GM18526 (cell line): ENCODE results near the gene UBXN6.

Experiments
- POLR2A ChIP-seq: IDR thresholded peaks from 3 replicates; pipeline ENCODE4 v1.6.1; 2011; ENCODE audit not compliant: insufficient read length; ENCODE audit errors: extremely low read depth

UBXN6 gene

DNA sequence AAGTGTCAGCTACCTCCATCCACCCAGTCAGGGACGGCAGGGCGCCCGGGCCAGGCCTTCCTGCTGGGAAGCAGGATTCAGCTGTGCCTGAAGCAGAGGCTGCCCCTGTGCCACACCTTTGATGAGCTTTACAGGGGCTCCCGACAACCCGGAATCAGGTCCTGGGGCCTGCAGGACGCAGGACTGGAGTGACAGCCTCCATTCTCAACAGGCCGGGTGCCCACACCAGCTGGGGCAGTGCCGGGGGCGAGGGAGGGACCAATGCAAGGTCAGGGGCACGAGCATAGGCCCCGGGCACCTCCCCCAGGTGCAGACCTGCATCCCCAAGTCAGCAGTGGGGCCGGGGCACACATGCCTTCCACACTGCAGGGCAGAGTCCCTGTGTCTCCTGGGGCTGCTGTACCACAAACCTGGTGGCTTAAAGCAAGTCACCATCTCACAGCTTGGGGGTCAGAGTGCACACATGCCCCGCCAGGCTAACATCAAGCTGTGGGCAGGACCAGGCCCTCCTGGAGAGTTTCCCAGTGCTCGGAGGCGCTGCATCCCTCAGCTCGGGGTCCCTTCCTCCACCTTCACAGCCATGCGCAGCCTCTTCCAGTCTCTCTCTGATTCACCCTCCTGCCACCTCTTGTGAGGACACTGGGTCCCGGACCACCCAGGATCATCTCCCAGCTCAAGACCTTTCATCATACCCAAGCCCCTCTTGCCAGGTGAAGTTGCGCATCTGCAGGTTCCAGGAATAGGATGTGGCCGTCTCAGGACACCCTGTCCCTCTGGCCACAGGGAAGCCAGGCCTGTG, 13.4 kb downstream of the UBXN6 start:
- TF ChIP-seq POLR2A, result no peak

DNA sequence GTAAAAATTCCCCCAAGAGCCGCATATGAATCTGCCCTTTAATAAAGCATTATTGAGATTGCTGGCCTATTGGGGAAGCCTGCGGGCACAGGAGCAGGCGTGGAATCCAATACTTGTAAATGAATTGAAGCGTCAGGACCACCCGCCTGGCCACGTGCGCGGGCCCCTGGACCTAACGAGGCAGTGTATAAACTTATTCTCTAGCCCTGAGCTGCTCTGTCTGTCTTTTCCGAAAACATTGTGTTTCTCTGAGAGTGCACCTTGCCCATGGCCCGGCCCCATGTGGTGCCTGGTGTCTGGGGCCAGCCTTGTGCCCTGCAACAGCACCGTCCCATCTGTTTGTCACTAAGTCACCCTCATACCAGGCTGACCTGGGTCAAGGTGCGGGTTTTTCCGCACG, 14.4 kb downstream of the UBXN6 start:
- no peak for TF ChIP-seq POLR2A

DNA sequence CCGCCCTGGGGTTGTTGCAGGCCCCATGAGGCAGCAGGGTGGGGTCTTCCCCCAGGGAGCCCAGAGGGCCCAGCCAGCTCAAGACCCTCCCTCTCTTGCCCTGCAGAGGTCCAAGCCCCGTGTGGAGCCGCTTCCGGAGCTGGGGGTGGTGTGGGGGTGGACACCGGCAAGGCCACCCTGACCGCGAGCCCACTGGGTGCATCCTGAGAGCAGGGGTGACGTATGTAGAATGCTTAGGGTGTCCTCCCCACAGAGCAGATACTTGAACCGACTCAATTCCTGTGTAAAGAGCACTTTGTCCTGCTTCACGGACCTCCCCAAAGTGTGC, 14.8 kb downstream of the UBXN6 start:
- no peak for TF ChIP-seq POLR2A

GRCh38 chr19:4441994-4442818, 15.4 kb downstream of the UBXN6 start:
- TF ChIP-seq POLR2A, result no peak

DNA sequence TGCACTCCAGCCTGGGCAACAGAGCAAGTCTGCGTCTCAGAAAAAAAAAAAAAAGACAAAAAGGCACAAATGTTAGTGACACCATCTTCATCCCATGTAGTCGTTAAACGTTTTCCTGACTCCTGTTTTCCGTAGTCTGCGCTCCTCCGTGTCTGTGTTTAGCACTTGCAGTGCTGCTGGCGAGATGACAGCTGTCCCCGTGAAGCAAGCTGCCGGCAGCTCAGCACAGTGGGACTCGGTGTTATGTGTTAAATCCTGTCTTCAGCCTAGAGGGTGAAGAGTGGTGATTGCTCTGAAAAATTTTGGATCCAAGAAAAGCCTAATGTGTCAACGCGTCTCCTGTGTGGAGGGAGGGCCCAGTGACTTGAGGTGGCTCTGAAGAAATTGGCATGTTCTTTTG, 18.4 kb downstream of the UBXN6 start:
- TF ChIP-seq POLR2A, result no peak

- no peak for TF ChIP-seq POLR2A
These were observed 20.5 kb downstream of the UBXN6 start for GRCh38 chr19:4437103-4437502.

GRCh38 chr19:4436231-4436630, 21.4 kb downstream of the UBXN6 start:
- no peak for TF ChIP-seq POLR2A

- no peak for TF ChIP-seq POLR2A
These were observed 23.2 kb downstream of the UBXN6 start for GRCh38 chr19:4434391-4434790.

- TF ChIP-seq POLR2A, result no peak
These were observed 24.6 kb downstream of the UBXN6 start for GRCh38 chr19:4432918-4433506.

DNA sequence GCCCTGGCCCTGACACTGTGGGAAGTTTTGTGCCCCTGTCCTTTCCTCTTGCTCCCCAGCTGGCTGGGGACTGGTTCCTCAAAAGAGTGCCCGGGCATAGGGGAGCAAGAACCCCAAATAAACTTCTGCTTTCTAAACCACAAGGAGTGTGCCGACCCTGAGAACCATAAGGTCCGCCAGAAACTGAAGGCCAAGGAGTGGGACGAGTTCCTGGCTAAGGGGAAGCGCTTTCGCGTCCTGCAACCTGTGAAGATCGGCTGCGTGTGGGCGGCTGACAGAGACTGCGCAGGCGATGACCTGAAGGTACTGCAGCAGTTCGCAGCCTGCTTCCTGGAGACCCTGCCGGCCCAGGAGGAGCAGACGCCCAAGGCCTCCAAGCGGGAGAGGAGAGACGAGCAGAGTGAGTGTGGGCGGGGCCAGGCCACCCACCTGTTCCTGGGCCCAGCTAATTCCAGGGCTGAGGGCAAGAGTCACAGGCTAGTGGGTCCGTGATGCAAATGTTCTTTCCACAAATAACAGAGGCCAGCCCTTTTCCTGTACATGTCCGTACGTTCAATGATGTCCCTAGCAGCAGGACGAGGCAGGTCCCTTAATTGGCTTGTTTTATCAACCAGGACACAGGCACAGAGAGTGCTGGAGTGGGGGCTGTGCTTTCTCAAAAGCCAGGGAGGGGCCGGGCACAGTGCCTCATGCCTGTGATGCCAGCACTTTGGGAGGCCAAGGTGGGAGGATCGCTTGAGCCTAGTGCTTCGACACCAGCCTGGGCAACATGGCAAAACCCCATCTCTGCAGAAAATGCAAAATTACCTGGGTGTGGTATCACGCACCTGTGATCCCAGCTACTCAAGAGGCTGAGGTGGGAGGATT, 25.6 kb downstream of the UBXN6 start:
- no peak for TF ChIP-seq POLR2A

DNA sequence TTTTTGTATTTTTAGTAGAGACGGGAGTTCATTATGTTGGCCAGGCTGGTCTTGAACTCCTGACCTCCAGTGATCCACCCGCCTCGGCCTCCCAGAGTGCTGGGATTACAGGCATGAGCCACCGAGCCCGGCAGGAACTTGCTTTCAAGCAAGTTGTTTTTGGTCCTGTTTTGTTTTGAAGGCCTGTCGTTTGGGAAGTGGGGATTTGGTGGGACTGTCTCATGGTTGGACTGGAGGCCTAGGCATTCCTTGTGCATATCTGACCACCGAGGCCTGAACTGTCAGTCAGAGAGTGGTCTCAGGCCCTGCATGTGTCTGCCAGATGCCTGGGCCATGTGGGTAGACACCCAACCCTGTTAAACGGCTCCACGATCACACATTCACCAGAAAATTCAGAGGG, 26.3 kb downstream of the UBXN6 start:
- no peak for TF ChIP-seq POLR2A

- TF ChIP-seq POLR2A, result no peak
These were observed 26.8 kb downstream of the UBXN6 start for GRCh38 chr19:4430760-4431159.

- no peak for TF ChIP-seq POLR2A
These were observed 27.8 kb downstream of the UBXN6 start for GRCh38 chr19:4429771-4430171.

- TF ChIP-seq POLR2A, result no peak
These were observed 28.3 kb downstream of the UBXN6 start for GRCh38 chr19:4429256-4429655.

GRCh38 chr19:4428326-4428975, 29.1 kb downstream of the UBXN6 start:
- TF ChIP-seq POLR2A, result no peak

GRCh38 chr19:4425537-4425936, 32.1 kb downstream of the UBXN6 start:
- TF ChIP-seq POLR2A, result no peak
